Activated CD8-positive, alpha-beta memory T cell treated with anti-CD3 and anti-CD28 coated beads, Interleukin-2, amount 50 U/mL, for 24 hours (primary cell): Measurements from ENCODE around the gene STXBP3.
"Not testable (repeated sequence)": the region's sequence is repeated elsewhere in the genome, so short reads cannot be mapped to it uniquely, and the experiment has no call there.

ENCODE experiments used
- DNase-seq: peaks from one replicate; pipeline ENCODE4 v3.0.0-alpha.2; 2020; ENCODE audit errors: extremely low read depth

The STXBP3 gene, protein sequence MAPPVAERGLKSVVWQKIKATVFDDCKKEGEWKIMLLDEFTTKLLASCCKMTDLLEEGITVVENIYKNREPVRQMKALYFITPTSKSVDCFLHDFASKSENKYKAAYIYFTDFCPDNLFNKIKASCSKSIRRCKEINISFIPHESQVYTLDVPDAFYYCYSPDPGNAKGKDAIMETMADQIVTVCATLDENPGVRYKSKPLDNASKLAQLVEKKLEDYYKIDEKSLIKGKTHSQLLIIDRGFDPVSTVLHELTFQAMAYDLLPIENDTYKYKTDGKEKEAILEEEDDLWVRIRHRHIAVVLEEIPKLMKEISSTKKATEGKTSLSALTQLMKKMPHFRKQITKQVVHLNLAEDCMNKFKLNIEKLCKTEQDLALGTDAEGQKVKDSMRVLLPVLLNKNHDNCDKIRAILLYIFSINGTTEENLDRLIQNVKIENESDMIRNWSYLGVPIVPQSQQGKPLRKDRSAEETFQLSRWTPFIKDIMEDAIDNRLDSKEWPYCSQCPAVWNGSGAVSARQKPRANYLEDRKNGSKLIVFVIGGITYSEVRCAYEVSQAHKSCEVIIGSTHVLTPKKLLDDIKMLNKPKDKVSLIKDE

DNA sequence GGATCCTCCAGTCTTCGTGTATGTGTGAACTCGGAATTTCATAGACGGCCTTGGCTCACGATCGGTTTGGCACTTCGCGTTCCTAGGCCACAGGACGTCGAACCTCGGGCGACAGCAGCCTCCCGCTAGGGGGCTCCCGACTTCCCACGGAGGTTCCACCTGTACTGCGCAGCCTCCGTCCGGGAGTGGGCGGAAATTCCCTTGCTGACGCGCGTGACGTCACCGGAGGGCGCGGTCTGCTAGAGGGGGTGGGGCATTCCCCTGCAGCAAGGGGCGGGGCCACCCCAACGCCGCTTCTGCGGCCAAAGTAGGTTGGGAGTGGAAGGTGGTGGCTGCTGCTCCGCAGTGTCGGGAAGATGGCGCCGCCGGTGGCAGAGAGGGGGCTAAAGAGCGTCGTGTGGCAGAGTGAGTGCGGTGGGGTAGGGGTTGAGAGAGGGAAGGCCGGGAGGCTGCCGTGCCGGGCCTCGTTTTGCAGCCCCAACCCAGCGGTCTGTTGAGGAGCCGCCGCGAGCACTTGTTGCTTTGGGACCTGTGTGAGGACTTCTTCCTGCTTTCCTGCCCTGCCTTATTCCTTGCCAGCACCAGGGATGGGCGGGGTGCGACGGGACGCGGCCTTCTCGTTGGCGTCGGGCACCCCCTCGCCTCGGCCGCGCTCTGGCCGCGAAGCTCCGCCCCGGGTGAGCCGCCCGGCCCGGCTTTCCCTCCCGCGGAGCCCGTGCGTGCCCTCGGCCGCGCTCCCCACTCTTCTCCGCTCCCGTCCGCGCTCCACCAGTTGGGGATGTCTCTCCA is at the start of gene STXBP3:
Gene STXBP3 (plus strand): TSS at position 293 of the 789 bp plus-strand sequence. CDS start 64 bp downstream, at position 357.
- DNase-seq, result peak; percentile 100

DNA sequence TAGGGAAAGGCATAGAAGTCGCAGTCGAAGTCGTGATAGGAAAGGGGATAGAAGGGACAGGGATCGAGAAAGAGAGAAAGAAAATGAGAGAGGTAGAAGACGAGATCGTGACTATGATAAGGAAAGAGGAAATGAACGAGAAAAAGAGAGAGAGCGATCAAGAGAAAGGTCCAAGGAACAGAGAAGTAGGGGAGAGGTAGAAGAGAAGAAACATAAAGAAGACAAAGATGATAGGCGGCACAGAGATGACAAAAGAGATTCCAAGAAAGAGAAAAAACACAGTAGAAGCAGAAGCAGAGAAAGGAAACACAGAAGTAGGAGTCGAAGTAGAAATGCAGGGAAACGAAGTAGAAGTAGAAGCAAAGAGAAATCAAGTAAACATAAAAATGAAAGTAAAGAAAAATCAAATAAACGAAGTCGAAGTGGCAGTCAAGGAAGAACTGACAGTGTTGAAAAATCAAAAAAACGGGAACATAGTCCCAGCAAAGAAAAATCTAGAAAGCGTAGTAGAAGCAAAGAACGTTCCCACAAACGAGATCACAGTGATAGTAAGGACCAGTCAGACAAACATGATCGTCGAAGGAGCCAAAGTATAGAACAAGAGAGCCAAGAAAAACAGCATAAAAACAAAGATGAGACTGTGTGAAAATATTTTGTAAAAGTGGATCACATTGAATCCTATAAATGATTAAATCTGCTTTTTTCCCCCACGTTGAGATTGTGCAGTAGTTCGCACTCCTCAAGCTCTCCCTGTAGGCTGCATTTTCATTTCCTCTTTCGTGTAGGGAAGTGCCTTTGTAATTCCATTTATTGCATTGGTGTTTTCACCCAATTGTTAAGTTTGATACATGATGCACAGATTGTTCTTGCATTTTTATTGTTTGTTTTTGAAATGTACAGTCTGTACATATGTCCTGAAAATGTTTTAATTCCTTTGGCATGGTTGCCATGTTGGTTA is 46.8 kb upstream of the STXBP3 start:
- no peak for DNase-seq

DNA sequence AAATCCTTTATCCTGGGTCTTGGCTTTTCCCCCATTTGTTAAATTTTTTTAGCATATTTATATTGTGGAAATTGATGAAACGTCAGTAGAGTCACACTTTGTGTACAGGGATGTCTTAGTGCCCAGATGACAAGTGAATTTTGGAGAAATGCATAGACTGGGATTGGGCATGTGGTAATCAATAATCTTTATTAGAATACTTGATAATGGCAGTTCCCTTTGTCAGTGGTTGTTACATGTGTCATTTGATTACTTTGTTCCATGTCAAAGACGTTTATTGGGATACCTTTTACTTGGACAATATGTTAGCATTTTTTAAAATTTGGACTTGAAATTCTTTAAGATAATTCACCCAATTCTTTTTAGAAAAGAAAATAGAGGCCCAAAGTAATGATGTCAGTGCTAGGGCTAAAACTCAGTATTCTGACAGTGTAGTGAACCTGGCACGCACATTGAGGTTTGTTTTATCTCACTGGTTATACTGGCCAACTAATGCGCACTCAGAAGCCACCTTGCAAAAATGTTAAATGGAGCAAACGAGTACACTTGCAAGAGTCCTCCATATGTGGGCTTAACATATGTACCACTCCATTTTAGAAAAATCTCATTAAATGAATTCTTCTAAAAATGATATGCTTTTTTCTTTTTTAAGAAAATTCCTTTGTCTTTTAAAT is 45.2 kb upstream of the STXBP3 start:
- DNase-seq, result no peak

- DNase-seq, result not testable (repeated sequence)
Observed at GRCh38 chr1:108702109-108702508, 44.4 kb upstream of the STXBP3 start.

- no peak for DNase-seq
Observed at GRCh38 chr1:108703939-108704338, 42.5 kb upstream of the STXBP3 start.

- DNase-seq, result no peak
Observed at GRCh38 chr1:108704496-108704895, 42.0 kb upstream of the STXBP3 start.

GRCh38 chr1:108706643-108707042 is 39.8 kb upstream of the STXBP3 start:
- DNase-seq, result no peak

DNA sequence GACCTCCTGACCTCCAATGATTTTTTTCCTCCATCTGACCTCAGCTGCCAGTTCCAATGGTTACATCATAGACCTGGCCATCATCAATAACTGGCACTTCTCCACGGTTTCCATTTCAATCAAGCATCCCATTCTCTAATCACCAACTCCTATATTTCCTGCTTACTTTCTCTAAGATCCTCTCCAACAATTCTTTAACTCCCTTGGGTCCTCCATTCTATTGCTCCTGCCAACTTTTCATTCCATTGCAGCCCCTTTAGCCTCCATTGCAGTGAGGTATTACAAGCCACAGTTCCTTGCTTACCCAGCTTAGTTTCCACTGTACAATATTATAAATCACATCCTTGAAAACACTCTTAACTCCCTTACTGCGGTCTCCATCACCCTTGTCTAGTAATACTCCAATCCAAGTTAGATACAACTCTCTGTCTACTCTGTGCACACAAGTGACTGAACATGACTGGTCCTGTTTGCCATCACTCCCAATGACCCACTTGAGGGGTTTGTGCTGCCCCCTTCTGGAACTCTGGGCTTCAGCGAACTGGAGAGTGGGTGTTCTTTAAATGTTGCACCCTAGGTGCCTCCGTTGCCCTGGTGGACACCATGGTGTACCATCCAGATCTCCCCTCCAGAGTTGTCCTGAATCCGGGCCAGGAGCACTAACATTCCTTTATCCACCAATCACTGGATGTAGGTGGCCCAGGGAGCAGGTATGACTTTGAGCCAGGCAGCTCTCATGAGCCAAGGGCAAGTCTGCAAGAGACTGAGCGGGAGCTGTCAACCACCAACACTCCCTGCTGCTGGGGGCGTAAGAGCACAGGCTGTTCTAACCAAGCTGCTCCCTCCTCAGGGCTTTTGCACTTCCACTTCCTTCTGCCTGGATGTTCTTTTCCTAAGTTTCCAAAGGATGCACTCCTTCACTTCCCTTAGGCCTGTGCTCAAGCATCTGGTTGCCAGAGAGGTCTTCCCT is 37.5 kb upstream of the STXBP3 start:
- no peak for DNase-seq

GRCh38 chr1:108712606-108713150 is 33.8 kb upstream of the STXBP3 start, which contains the start of gene FNDC7:
Gene FNDC7, plus strand, starts transcription at chr1:108712908. Its CDS starts 26 bp downstream, at chr1:108712934.
- DNase-seq, result no peak

DNA sequence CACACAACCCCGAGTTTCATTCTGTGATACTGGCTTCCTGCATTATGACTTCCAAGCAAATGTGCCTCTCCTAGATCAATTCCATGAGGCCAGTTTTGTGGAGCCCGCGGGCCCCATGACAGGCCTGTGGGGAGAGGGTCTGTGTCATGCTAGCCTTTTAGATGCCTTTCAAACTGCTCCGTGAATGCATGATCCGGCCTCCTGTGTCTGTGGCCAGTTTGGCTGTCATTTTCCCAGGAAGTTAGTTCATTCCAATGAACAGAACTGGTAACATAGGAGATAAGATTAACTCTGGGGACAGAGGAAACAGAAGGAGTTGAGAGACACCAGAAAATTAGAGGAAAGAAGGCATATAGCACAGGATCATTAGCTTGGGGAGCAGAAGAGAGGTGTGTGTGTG is 30.5 kb upstream of the STXBP3 start:
- DNase-seq, result no peak

- no peak for DNase-seq
Observed at GRCh38 chr1:108716437-108717230, 29.8 kb upstream of the STXBP3 start.

- no peak for DNase-seq
Observed at GRCh38 chr1:108717774-108718316, 28.6 kb upstream of the STXBP3 start.

DNA sequence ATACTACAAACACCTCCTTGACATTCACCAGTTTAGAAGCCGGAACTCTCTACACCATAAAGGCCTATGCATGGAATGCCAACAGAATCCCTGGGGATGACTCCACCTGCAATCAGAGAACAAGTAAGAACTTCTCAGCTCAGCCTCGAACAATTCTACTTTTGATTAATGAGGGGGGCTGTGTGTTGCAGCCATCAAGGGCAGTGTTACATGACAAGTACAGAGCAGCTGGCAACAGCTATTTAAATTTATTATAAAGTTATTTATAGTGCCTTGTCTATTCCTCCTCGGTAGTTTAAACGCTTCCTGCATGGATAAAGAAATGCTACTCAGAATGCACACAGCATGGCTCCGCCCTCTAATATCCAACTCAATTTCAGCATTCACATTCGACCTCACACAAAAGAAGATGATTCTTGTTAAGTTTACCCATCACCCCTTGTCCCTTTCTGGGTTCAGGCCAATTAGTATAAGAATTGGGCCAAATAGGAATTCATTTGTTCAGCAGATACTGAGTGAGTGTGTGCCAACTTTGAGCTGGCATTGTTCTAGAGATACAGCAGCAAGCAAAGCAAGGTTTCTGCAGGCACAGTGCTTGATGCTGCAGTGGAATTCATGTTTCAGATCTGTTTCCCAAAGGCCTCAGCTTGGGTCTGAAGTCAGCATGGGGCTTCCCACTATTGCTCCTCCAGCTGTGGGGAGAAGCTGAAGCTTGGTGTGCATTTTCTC is 27.4 kb upstream of the STXBP3 start:
- DNase-seq, result no peak

- no peak for DNase-seq
Observed at GRCh38 chr1:108719656-108720435, 26.6 kb upstream of the STXBP3 start.

GRCh38 chr1:108722292-108722691 is 24.2 kb upstream of the STXBP3 start:
- DNase-seq, result no peak

DNA sequence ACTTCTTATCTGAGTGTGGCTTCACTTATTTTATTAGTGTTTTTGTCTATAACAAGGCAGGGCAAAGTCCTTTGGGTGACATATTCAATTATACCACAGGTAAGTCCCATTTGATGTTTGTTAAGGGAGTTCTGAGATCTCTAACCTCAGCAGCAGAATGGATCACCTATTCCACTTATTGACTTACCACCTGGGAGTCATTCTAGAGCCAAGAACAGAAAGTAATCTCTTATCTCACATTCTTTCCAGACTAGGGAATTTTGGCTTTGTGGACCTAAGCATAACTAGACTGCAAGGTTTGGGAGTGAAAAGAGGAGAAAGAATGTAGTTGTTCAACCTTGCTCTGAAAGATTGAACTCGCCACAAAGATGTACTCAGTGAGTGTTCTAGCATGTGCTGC is 20.6 kb upstream of the STXBP3 start:
- DNase-seq, result no peak
